Measurements from ENCODE around the gene CC2D2A. TPM values are rescaled to one million over a fixed set of nuclear protein-coding genes. Genes with fewer than 3 reads are reported as not detected.

CC2D2A gene
- total and polyA plus RNA-seq, 7 donors = 1.6 to 4.7 (median 2.1) TPM

DNA sequence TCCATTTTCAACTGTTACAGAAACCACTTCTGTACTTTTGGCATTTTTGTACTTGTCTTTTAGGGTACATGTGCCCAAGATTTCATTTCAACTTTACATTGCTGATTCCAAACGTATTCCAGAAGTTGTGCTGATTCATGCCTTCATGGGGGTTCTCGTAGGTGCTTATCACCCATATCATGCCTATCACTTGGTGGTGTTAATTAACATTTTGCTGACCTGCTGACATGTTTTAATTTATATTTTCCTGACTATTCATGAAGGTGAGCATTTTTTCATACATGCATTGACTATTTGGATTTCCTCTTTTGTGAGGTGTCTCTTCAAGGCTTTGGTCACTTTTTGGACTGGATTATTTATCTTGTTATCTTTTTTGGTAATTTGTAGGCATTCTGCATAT is 64.1 kb downstream of the CC2D2A start:
- TF ChIP-seq CTCF (IDR thresholded peaks at IDR 0.05) = no peak
- Histone ChIP-seq H3K27ac (no peak overlapping the region), H3K4me3 (no peak overlapping the region), H3K27me3 (ENCODE audit: insufficient read depth in 3 of 3, low read length in 2 of 3) (no peaks in the 10 kb centered on the region), H3K4me1 (no peaks in the 10 kb centered on the region), H3K9me3 (no peaks in the 10 kb centered on the region), H3K36me3 (ENCODE audit: insufficient read depth in 1 of 2, low read depth in 1 of 2) (peaks cover 0 to 11% of the 10 kb centered on the region in 2 donors)
- DNase-seq = no peak
- WGBS, 3 donors = 87 to 96% (median 93%) methylated on average over 2 of the region's 2 CpGs
- intact Hi-C loops (cut with DNase I) = no loop called here
- ATAC-seq = no peak

DNA sequence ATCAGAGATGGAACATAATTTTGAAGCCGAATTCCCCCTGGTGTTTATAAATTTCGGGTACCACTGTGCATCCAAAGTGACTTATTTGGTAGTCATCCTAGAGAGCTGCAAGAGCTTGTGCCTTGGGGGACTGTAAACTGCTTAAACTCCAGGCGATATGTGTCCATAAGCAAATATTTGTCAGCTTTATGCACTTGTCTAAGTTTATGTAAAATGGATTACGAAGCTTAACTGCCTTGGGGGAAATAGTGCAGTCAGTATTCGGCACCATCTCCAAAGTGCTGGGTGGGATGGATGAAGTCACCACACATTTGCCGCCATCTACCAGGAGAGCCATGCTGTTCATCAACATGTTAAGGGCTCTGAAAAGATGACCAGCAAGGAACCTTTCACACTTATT is 65.9 kb downstream of the CC2D2A start:
- Histone ChIP-seq H3K27me3 (ENCODE audit: insufficient read depth in 3 of 3, low read length in 2 of 3) (no peaks in the 10 kb centered on the region), H3K9me3 (no peaks in the 10 kb centered on the region), H3K36me3 (ENCODE audit: insufficient read depth in 1 of 2, low read depth in 1 of 2) (peaks cover 0 to 12% of the 10 kb centered on the region in 2 donors), H3K4me3 (no peak overlapping the region), H3K4me1 (no peaks in the 10 kb centered on the region), H3K27ac (no peak overlapping the region)
- WGBS, 3 donors = 93 to 97% (median 94%) methylated on average over 6 of the region's 6 CpGs
- no peak for DNase-seq
- intact Hi-C loops (cut with DNase I) = no loop called here
- ATAC-seq = no peak
- no peak for TF ChIP-seq CTCF (IDR thresholded peaks at IDR 0.05)

DNA sequence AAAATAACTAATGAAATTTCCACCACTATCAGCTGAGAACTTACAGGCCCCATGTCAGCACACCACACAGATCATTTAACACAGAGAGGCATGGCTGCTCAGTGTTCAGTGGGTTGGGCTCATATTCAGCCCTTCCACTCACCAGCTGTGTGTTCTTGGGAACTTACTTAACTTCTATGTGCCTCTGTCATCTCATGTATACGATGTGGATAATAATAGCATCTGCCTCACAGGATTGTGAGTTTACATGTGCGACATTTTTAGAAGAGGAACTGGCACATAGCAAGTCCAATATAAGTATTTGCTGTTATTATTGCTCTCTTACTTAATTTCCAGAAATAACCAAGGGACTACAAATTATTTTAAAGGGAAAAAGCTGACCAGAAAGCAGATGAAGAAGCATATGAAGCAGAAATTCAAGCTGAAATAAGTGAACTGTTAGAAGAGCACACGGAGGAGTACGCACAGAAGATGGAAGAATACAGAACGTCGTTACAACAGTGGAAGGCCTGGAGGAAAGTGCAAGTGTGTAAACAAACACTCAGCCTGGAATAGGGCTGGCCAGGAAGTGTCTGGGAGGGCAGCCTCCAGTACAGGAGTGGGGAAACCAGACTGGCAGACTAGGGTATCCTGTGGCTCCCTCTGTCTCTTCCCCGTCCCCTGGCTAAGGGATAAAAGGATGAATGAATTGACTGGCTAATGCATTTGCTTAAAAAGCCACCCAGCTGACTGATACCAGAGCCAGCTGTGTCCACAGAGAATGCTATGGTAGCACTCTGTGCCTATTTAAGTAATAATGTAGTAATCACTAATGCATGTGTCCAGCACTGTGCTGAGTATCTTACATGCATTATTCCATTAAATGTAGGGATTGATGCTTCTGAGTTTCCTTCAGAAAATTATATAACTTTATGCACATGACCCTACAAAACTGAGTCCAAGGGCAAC is 67.1 kb downstream of the CC2D2A start:
- Histone ChIP-seq H3K4me3 (no peak overlapping the region), H3K9me3 (no peaks in the 10 kb centered on the region), H3K27ac (peak overlapping the region; percentile 74), H3K4me1 (no peaks in the 10 kb centered on the region), H3K36me3 (ENCODE audit: insufficient read depth in 1 of 2, low read depth in 1 of 2) (peaks cover 0 to 12% of the 10 kb centered on the region in 2 donors), H3K27me3 (ENCODE audit: insufficient read depth in 3 of 3, low read length in 2 of 3) (no peaks in the 10 kb centered on the region)
- no peak for TF ChIP-seq CTCF (IDR thresholded peaks at IDR 0.05)
- WGBS, 3 donors = 53 to 72% (median 64%) methylated on average over 7 of the region's 7 CpGs
- no peak for DNase-seq
- ATAC-seq = peak; percentile 71 to 95 (median 88)
- intact Hi-C loops (cut with DNase I) = no loop called here

DNA sequence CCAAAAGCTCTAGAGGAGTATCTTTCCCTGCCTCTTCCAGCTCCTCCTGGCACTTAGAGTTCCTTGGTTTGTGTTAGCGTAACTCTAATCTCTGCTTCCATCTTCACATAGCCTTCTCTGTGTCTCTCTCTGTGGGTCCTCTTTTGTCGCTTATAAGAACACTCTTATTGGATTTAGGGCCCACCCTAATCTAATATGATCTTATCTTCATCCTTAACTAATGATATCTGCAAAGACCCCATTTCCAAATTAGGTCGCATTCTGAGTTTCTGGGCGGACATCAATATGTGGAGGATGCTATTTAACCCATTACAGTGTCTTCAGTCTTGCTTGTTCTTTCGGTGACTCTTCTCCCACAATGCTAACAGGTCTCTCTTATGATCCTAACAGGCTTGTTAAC is 72.3 kb downstream of the CC2D2A start:
- Histone ChIP-seq H3K36me3 (ENCODE audit: insufficient read depth in 1 of 2, low read depth in 1 of 2) (peaks cover 0 to 15% of the 10 kb centered on the region in 2 donors), H3K27me3 (ENCODE audit: insufficient read depth in 3 of 3, low read length in 2 of 3) (no peaks in the 10 kb centered on the region), H3K9me3 (no peaks in the 10 kb centered on the region), H3K27ac (no peak overlapping the region), H3K4me3 (no peak overlapping the region), H3K4me1 (no peaks in the 10 kb centered on the region)
- intact Hi-C loops (cut with DNase I) = no loop called here
- DNase-seq = no peak
- no peak for ATAC-seq
- 93 to 95% (median 94%) methylated on average over 5 of the region's 5 CpGs for WGBS, 3 donors
- no peak for TF ChIP-seq CTCF (IDR thresholded peaks at IDR 0.05)

Measured in psoas muscle (tissue), 8 donors.